Forelimb muscle (tissue), 1 donor: ENCODE results near the gene EIF4A3. TPM values are rescaled to one million over a fixed set of nuclear protein-coding genes. Genes with fewer than 3 reads are reported as not detected.
"Not testable (repeated sequence)": the region's sequence is repeated elsewhere in the genome, so short reads cannot be mapped to it uniquely, and the experiment has no call there.

Experiments
- DNase-seq: peaks from one replicate; pipeline ENCODE4 v3.0.0-alpha.2; 2013; ENCODE audit warnings: low read depth
- polyA plus RNA-seq: library from polyadenylated mRNA; unstranded; fragments of 120-200 nt; gene quantifications from one replicate; pipeline ENCODE4 v1.2.1, GENCODE V29; 2013; ENCODE audit not compliant: insufficient read length

EIF4A3 gene
- polyA plus RNA-seq, 1 donor, result 63.5 TPM

DNA sequence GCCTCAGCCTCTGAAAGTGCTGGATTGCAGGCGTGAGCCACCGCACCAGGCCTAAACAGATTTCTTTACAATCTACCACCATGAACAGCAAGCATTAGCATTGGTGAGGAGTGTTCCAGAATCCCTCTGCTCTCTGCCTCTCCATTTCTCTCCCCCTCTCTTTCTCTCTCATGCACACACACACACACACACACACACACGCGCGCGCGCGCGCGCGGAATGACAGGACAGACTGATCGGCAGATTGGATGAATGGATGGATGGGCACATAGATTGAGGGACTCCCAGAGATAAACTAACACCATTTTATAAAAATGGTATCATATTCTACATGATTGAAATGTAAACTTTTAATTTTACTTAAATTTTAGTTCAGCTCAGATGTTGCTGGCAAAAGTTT, 26.2 kb upstream of the EIF4A3 start:
- DNase-seq, result no peak

DNA sequence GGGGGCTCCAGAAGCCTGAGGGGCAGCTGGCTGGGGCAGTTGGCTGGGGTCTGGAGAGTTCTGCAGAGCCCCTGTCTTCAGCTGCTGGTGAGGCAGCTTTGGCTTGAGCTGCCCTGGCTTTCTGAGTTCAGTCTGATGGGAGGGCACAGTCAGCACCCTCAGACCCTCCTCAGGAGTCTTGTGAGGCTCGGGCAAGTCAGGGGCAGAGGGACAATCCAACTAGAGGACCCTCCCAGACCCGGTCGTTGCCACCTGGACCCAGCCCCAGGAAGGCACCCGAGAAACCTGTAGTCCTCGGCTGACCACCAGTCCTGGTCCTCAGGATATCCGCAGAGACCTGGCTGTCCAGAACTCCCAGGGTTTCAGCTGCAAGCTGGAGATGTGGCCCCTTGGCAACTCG, 24.8 kb upstream of the EIF4A3 start:
- no peak for DNase-seq

DNA sequence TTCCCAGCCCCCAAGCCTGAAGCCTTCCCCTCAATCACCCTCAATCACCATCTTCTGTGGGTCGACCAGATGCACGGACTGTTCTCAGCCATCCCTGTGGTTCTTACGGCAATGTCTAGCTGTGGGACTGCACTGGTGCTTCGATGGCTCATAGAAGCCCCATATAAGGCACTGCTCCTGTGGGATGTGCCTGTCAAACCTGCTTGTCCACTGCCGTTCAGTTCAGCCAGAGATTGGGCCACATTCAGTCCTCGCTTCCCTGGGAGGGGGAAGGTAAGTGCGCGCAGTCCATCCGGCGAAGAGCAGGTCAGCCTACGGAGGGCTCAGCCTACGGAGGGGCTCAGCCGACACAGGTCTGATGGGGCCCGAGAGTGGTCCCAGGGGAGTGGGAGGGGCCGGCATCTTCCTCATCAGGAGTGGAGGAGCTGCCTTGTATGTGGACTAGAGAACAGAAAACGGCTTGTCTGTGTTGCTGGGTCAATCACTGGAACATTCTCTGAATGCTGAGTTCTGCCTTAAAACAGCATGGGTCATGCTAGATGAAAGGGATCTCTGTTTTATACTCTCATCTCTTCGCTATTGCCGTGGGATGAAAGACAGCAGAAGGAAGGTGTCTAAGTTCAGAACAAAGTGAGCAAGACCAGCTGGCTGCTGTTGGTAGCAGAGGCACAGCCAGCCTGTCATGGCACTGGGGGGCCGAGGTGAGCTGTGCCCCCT, 23.0 kb upstream of the EIF4A3 start, which contains the start of gene CARD14:
TSS of gene CARD14 (plus strand) at position 247 of the 717 bp plus-strand sequence. CDS start 11,409 bp downstream, outside the sequence.
- no peak for DNase-seq

- DNase-seq, result no peak
Observed at GRCh38 chr17:80169107-80169506, 22.2 kb upstream of the EIF4A3 start.

- no peak for DNase-seq
Observed at GRCh38 chr17:80168371-80168770, 21.4 kb upstream of the EIF4A3 start.

DNA sequence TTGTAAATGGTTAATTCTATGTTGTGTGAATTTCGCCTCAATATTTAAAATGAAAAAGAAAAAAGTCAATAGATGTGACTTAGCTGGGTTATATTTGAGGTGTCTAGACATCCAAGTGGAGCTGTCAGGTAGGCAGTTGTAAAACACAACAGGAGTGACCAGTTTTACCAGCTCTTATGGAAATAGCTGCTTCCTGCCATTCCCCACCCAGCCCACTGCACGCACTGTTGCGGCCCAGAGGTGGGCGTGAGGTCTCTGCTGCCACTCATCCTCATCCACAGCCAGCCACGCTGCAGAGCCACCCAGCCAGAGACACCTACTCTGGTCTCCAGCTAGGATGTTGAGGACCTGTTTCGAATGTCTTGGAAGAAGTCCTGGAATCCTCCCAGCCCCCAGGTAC, 19.5 kb upstream of the EIF4A3 start:
- DNase-seq, result no peak

DNA sequence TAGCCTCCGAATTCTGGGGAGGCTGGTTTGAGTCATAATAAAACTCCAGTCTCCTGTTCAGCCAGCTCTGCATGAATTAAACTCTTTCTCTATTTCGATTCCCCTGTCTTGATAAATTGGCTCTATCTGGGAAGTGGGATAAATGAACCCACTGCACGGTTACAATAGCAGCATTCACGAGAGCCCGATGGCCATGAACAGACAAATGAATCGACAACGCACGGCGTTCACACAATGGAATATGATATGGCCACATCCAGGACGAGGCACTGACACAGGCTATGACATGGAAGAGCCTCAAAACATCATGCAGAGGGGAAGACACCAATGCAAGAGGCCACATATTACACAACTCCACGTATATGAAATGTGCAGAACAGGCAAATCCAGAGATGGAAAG, 17.3 kb upstream of the EIF4A3 start:
- no peak for DNase-seq

GRCh38 chr17:80163336-80163735, 16.4 kb upstream of the EIF4A3 start:
- no peak for DNase-seq

- no peak for DNase-seq
Observed at GRCh38 chr17:80160536-80160935, 13.6 kb upstream of the EIF4A3 start.

GRCh38 chr17:80158846-80159245, 11.9 kb upstream of the EIF4A3 start:
- DNase-seq, result no peak

DNA sequence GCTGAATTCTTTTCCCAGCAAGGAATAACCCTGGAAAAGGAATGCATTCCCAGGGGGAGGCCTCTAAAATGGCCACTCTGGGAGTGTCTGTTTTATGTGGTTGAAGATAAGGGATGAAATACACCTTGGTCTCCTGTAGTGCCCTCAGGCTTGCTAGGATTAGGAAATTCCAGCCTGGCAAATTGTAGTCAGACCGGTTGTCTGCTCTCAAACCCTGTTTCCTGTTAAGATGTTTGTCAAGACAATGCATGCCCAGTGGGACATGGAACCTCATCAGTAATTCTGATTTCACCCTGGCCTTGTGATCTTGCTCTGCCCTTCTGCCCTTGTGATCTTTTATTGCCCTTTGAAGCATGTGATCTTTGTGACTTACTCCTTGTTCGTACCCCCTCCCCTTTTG, 8.7 kb upstream of the EIF4A3 start:
- not testable (repeated sequence) for DNase-seq

GRCh38 chr17:80154166-80154565, 7.2 kb upstream of the EIF4A3 start:
- DNase-seq, result no peak

DNA sequence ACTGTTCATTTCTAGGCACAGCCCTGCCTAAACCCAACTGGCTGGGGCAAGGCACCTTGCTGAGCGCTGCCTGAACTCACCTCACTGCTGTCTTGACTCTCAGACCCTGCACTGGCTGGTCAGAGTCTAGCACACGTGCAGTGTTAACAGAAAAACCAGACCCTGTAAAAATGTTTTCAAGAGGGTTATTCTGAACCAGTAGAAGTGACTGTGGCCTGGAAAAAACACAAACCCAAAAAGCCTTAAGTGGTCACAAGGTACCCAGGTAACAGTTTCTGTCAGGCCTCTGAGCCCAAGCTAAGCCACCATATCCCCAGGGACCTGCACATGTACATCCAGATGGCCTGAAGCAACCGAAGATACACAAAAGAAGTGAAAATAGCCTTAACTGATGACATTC, 6.1 kb upstream of the EIF4A3 start:
- DNase-seq, result no peak

GRCh38 chr17:80152081-80152702, 5.3 kb upstream of the EIF4A3 start:
- DNase-seq, result no peak

DNA sequence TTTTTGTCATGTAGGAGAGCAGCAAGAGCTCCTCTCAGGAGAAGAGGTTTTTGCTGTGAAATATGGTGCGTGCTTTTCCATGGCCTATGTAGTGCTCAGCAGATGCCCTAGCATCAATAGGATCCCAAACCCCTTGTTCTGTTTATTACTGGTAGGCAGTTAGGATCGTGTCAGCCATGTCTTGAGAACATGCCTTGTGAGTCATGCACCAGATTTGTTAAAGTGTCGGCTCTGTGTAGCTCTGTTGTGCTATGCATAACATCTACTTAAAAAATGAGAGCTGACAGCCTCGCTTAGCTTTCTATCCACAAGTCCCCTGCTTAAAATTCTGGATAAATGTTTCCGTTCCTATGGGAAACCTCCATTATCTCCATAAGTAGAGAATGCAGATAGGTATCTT, 4.4 kb upstream of the EIF4A3 start:
- no peak for DNase-seq

GRCh38 chr17:80146121-80147034, 550 bp downstream of the EIF4A3 start:
- no peak for DNase-seq

- DNase-seq, result no peak
Observed at GRCh38 chr17:80145076-80146075, 1.6 kb downstream of the EIF4A3 start.

GRCh38 chr17:80142929-80143328, 4.0 kb downstream of the EIF4A3 start:
- DNase-seq, result no peak

- DNase-seq, result no peak
Observed at GRCh38 chr17:80141463-80142165, 5.3 kb downstream of the EIF4A3 start.

- DNase-seq, result no peak
Observed at GRCh38 chr17:80138856-80139426, 8.0 kb downstream of the EIF4A3 start.
